HPDE6-E6E7 (cell line): ENCODE data around the gene HERPUD1.
"Not testable (repeated sequence)": the region's sequence is repeated elsewhere in the genome, so short reads cannot be mapped to it uniquely, and the experiment has no call there.

Source experiments
- DNase-seq: peaks from one replicate; pipeline ENCODE4 v3.0.0; 2011; ENCODE audit warnings: missing footprints; ENCODE audit errors: extremely low spot score

HERPUD1 gene

DNA sequence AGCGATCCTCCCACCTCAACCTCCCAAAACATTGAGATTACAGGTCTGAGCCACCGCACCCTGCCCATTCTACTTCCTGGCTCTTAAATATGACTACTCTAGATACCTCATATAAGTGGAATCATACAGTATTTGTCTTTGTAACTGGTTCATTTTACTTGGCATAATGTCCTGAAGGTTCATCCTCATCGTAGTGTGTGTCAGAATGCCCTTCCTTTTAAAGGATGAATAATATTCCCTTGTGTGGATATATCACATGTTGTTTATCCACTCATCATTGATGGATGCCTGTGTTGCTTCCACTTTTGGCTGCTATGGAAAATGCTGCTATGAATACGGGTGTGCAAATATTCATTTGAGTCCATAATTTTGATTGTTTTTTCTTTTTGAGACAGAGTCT, 24.1 kb downstream of the HERPUD1 start:
- no peak for DNase-seq

GRCh38 chr16:56956756-56957155, 24.8 kb downstream of the HERPUD1 start:
- no peak for DNase-seq

DNA sequence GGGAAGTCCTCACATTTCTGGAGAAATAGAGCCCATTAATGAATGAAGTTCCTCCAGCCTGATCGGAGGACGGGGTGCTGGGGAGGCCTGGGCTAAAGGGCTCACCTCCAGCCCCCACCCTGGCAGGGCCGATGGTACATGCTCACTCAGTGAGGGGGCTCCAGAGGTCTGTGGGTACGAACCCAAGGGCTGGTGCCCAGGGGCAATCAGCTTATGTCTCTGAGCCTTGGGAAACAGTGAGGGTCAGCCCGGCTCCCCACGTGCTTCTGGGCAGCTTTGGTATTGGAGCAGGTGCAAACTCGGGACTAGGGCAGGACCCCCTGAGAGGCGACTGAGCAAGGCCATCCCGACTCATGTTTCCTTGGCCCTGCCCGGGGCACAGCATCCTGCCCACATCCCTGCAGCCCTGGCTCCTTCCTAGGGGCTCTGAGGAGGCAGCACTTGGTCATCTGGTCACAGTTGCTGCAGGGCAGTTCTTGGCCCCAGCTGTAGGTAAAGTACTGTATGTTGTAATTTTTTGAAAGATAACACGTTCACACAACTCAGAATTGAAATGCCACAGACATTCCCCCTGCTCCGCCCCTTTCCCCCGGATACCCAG, 28.8 kb downstream of the HERPUD1 start:
- no peak for DNase-seq

DNA sequence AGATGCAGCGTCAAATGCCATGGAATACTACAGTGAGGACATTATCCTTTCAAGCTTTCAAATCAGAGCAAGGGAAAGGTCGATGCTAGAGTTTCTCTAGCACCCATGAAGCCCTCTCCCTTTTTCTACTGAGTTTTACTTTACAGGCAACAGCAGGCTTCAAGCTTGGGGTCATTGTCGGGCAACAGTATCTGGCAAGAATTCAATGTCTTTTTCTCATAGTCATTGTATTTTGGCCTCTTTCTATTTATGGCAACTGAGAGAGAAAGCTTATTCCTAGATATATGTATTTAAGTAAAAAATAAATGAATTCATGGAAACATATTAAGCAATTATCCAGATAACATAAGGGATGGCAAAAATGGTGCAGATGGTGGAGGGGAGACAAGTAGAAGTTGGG, 29.4 kb downstream of the HERPUD1 start:
- DNase-seq = no peak

DNA sequence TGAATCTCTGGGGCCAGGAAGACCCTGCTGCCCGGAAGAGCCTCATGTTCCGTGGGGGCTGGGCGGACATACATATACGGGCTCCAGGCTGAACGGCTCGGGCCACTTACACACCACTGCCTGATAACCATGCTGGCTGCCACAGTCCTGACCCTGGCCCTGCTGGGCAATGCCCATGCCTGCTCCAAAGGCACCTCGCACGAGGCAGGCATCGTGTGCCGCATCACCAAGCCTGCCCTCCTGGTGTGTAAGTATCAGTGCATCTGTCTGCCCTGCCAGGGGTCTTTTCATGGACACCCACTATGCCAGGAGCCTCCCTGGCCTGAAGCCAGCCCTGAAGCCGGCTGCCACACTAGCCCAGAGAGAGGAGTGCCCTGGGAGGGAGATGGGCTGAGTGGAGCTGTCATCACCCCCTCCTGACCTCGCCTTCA, 29.9 kb downstream of the HERPUD1 start, which contains the start of gene CETP:
CETP (plus strand) TSS at position 100 of the 431 bp plus-strand sequence; CDS start at position 130, 30 bp downstream.
- DNase-seq = no peak

- DNase-seq = no peak
These were observed 32.6 kb downstream of the HERPUD1 start for GRCh38 chr16:56964243-56965148.

GRCh38 chr16:56965149-56966092, 33.5 kb downstream of the HERPUD1 start:
- DNase-seq = peak; percentile 57

GRCh38 chr16:56966093-56966475, 34.1 kb downstream of the HERPUD1 start:
- no peak for DNase-seq

GRCh38 chr16:56967733-56968132, 35.8 kb downstream of the HERPUD1 start:
- no peak for DNase-seq

DNA sequence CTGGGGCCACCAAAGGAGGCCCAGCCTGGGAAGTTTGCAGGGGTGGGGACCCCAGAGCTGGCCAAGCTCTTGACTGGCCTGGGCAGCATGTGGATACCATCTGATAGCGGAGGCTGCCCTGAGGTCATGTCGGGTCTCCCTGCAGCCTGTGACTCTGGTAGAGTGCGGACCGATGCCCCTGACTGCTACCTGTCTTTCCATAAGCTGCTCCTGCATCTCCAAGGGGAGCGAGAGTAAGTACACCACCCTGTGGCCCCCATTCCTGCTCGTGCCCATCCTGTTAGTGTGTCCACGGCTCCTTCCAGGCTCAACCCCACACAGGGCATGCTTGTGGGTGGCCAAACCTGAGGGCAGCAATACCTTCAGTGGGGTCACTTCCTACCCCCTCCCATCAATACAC, 37.8 kb downstream of the HERPUD1 start:
- DNase-seq = no peak

- DNase-seq = no peak
These were observed 39.2 kb downstream of the HERPUD1 start for GRCh38 chr16:56970934-56971767.

DNA sequence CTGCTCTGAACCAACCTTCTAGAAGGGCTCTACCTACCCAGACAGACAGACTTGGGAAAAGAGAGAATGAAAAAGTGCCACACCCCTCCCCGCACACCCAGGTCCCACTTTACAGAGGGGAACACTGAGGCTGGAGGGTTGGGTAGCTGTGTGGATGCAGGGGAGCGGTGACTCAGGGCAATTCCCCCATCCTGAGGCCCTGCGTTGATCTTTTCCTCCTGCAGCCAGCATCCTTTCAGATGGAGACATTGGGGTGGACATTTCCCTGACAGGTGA, 39.8 kb downstream of the HERPUD1 start:
- DNase-seq = no peak

- no peak for DNase-seq
These were observed 40.7 kb downstream of the HERPUD1 start for GRCh38 chr16:56972403-56973293.

DNA sequence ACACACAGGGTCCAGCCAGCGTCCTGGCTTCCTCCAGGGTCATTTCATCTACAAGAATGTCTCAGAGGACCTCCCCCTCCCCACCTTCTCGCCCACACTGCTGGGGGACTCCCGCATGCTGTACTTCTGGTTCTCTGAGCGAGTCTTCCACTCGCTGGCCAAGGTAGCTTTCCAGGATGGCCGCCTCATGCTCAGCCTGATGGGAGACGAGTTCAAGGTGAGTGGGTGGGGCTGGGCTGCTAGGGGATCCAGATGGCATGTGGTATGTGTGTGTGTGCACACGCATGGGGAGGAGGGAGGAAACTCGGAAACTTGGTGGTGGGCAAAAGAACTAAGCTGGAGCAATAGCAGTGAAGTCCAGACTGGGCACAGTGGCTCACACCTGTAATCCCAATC, 41.4 kb downstream of the HERPUD1 start:
- no peak for DNase-seq

GRCh38 chr16:56973899-56974298, 42.0 kb downstream of the HERPUD1 start:
- not testable (repeated sequence) for DNase-seq

DNA sequence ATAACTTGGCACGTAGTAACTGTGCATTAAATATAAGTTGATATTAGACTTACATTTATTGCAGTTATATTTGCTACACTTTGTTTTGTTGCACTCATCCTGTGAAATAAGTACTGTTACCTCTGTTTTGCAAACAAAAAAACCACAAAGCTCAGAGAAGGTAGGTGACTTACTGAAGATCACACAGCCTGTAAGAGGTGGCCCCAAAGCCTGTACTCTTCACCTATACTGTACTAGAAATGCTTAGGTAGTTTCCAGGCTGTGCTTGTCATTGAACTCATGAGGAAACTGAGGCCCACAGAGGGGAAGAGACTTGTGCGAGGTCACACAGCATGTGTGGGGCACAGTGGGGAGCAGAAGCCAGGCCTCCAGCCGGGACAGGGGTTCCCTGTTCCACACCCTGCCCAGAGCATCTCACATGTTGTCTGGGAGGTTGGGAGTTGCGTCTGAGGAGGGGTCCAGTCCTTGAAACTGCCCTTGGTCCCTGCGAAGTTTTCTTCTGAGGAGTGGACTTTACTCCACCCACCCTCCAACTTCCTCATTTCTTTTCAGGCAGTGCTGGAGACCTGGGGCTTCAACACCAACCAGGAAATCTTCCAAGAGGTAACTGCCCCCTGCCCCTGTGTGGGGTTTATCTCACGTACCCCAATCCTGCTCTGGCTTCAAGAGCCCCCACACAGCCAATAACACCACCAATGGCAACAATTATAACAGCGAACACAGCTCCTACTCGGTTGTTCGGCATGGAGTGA, 42.8 kb downstream of the HERPUD1 start:
- DNase-seq = no peak

DNA sequence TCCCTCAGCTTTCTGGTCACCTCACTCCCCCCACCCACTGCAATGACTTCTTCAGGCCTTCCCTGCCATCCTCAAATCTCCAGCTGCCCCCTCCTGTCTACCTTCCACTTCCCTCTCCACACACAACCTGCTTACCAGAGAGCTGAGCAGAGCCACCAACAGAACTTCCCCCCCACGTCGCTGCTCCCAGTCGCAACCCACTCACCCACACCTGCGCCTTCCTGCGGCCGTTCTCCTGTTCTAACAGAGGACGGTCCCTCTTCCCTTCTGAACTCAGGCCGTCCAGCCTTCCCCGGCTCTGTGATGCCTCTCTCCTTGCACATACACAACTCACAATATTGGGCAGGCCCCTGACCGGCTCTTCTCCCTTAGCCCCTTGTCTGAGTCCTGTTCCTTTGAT, 43.8 kb downstream of the HERPUD1 start:
- no peak for DNase-seq

DNA sequence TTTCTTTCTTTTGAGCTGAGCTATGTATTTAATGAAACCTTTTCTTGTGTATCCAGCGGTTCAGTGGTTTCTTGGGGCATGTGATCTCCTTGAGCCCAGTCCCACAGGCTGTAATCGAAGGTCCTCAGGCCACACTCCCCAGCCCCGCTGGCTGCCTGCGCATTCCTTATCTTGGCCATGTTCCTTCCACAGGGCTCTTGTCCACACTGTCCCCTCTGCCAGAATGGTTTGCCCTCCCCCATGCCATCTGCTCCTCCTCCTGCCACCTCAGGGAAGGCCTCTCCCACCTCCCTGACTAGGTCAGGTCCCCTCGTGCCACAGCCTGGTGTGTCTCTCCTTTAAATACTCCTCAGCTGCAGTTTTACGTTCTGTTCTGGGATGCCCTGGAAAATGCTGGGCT, 45.3 kb downstream of the HERPUD1 start:
- no peak for DNase-seq

DNA sequence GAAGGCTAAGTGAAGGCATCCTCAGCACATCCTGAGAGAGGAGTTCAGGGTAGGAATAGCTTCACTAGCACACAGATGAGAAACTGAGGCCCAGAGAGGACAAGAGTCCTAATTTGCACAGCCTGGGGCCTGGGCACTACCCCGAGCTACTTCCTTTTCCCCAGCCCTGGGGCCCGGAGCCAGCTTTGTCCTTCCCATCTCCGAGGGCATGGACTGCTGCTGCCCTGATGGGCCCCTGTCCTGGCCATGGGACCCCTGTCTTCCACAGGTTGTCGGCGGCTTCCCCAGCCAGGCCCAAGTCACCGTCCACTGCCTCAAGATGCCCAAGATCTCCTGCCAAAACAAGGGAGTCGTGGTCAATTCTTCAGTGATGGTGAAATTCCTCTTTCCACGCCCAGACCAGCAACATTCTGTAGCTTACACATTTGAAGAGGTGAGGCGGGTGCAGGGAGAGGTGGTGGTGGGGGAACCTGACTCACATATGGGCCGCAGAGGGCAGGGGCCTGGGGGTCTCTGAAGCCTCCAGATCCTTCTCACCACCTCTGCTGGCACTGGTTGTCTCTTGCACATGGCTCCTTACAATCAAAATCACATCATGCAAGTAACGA, 46.0 kb downstream of the HERPUD1 start:
- DNase-seq = no peak
